Left lung (tissue), 10 donors: ENCODE measurements around the gene C14orf93. TPM values are rescaled to one million over a fixed set of nuclear protein-coding genes. Genes with fewer than 3 reads are reported as not detected.

Source experiments
- ATAC-seq: fragments of 200-7000 bp; cut with Tn5 transposase; one replicate; pipeline ENCODE4 v1.9.1; 2020; ENCODE audit warnings: moderate library complexity
- DNase-seq, 4 donors: peaks; one replicate each; pipeline ENCODE4 v3.0.0-alpha.2; 2013 to 2020
- H3K27ac ChIP-seq, 2 donors: fragments of 200-600 bp; sonication (generic) in 1 of 2; one replicate each; pipeline versions ENCODE4 v1.5.0 to v1.8.0; 2020 to 2021
- H3K27me3 ChIP-seq, 2 donors: fragments of 200-600 bp; sonication (generic) in 1 of 2; one replicate each; pipeline versions ENCODE4 v1.5.0 to v1.8.0; 2020 to 2021
- H3K36me3 ChIP-seq, 2 donors: fragments of 200-600 bp; sonication (generic) in 1 of 2; one replicate each; pipeline versions ENCODE4 v1.5.0 to v1.8.0; 2020 to 2021
- H3K4me1 ChIP-seq, 2 donors: fragments of 200-600 bp; one replicate each; pipeline ENCODE4 v1.8.0; 2021
- H3K4me3 ChIP-seq, 2 donors: fragments of 200-600 bp; sonication (generic) in 1 of 2; one replicate each; pipeline versions ENCODE4 v1.5.0 to v1.8.0; 2020 to 2021; ENCODE audit warnings: mild to moderate bottlenecking in 1 of 2
- H3K9me3 ChIP-seq, 2 donors: fragments of 200-600 bp; sonication (generic) in 1 of 2; one replicate each; pipeline versions ENCODE4 v1.5.0 to v1.8.0; 2020 to 2021
- intact Hi-C, 2 donors: fragments of 100-400 bp; cut with DNase I; formaldehyde crosslinking; loops; one replicate each; pipeline versions ENCODE4 v1.11.2 to v1.14.2; 2022
- polyA plus RNA-seq, 6 donors: library from polyadenylated mRNA; unstranded; fragments of 120-200 nt; gene quantifications; one replicate each; pipeline ENCODE4 v1.2.1, GENCODE V29; 2013; ENCODE audit not compliant: insufficient read length in 6 of 6
- total RNA-seq, 2 donors: library from RNA; stranded (reverse); fragmentation: NEBNext Ultra II Directional; extraction: Animal tissue kit (Norgen Biotek cat#: 25700); gene quantifications; one replicate each; pipeline ENCODE4 v1.2.1, GENCODE V29; 2021
- TF ChIP-seq, protein P1 (sequence below), 2 donors: fragments of 200-600 bp; sonication (generic) in 1 of 2; IDR thresholded peaks; one replicate each; pipeline versions ENCODE4 v1.5.0 to v1.8.0; 2021; ENCODE audit warnings: antibody characterized with exemption in 2 of 2
- donor health status: DM: no; HTN: yes; CAD: no.
- donor health status: DM: no; HTN: no; CAD: no.

C14orf93 gene
- total and polyA plus RNA-seq, 8 donors: 8.3 to 24.0 (median 21.3) TPM

DNA sequence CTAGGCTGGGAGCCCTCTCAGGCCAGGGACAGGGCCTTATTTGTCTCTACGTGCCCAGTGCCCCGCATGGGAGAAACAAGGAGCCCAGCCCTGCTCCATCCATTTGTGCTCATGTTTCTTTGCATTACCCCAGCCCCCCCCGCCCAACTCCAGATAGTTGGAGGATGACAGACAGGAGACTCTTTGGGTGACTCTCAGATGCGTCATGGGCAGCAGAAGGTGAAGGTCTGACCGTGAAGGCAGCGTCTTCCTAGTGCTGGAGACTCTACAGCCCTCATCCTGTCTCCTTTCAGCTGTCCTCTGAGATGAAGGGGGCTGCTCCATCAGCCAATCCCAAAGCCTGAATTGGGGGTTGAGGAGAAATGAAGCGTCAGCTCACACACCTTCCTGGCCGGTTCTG is 31.8 kb upstream of the C14orf93 start:
- no peak for ATAC-seq
- TF ChIP-seq, protein P1, sequence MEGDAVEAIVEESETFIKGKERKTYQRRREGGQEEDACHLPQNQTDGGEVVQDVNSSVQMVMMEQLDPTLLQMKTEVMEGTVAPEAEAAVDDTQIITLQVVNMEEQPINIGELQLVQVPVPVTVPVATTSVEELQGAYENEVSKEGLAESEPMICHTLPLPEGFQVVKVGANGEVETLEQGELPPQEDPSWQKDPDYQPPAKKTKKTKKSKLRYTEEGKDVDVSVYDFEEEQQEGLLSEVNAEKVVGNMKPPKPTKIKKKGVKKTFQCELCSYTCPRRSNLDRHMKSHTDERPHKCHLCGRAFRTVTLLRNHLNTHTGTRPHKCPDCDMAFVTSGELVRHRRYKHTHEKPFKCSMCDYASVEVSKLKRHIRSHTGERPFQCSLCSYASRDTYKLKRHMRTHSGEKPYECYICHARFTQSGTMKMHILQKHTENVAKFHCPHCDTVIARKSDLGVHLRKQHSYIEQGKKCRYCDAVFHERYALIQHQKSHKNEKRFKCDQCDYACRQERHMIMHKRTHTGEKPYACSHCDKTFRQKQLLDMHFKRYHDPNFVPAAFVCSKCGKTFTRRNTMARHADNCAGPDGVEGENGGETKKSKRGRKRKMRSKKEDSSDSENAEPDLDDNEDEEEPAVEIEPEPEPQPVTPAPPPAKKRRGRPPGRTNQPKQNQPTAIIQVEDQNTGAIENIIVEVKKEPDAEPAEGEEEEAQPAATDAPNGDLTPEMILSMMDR (IDR thresholded peaks at IDR 0.05): no peak

DNA sequence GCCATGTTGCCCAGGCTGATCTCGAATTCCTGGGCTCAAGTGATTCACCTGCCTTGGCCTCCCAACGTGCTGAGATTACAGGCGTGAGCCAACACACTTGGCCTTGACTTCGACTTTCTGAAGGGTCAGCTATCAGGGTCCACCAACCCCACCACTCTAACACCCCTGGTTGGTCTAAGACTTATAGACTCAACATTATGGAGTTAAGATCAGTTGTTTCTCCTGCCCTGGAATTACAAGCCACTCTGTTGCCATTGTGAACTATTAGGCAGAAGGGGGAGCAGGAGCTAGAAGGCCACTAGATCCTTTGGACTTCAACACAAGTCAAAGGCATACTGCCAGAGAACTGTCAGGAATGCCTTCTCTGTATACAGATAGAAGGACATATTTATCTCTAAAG is 30.2 kb upstream of the C14orf93 start:
- DNase-seq (no peak), ATAC-seq (no peak)
- Histone ChIP-seq H3K27me3 (no peaks in the 10 kb centered on the region), H3K4me1 (peaks cover 0 to 17% of the 10 kb centered on the region in 2 donors), H3K27ac (no peak overlapping the region), H3K36me3 (no peaks in the 10 kb centered on the region), H3K9me3 (no peaks in the 10 kb centered on the region), H3K4me3 (no peak overlapping the region)
- intact Hi-C loops: no loop called here
- TF ChIP-seq, protein P1 (IDR thresholded peaks at IDR 0.05): no peak

More for the DNA sequence above, 31.8 kb upstream of the C14orf93 start:
- no peaks in the 10 kb centered on the region for H3K36me3 ChIP-seq
- DNase-seq: no peak
- H3K27ac ChIP-seq: no peak overlapping the region
- H3K27me3 ChIP-seq: no peaks in the 10 kb centered on the region
- peaks cover 0 to 15% of the 10 kb centered on the region in 2 donors for H3K4me1 ChIP-seq
- intact Hi-C loops: no loop called here
- H3K4me3 ChIP-seq: no peak overlapping the region
- no peaks in the 10 kb centered on the region for H3K9me3 ChIP-seq

DNA sequence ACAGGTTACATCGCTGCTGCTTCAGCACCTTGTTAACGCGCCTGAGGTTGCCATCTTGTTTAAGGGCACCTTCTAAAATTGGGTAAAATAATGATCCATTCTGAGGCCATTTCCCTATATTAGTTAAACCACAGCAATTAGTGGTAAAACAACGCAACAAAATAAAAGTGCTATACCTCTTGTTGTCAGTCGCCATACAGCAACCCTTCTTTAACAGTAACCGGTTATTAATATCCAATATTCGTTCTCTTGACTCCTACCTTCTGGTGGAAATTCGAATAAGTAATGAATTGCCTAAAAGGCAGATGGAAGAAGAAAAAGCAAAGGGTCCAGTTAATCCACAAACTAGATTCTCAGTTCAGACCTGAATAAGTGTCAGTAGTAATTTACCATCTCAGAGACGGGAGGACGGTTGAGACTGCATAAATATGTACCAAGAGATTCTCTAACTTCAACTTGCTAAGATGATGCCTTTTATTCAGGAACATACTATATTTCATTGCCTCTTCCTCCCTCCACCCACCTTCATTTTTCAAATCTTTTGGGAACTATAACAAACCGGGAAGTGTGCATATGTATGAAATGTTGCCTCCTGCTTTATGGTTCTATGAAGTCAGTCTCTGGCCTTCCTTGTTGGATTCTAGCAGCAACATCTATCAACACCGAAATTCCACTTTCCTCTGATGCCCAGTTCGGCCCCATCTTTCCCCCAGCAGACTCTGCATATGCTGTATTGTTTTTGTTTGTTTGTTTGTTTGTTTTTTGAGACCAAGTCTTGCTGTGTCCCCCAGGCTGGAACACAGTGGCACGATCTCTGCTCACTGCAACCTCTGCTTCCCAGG is 25.6 kb upstream of the C14orf93 start:
- no peaks in the 10 kb centered on the region for H3K9me3 ChIP-seq
- peak overlapping the region; percentile 89 to 94 for H3K4me3 ChIP-seq
- DNase-seq (no peak), ATAC-seq (no peak)
- peak overlapping the region; percentile 93 to 96 for H3K27ac ChIP-seq
- intact Hi-C loops: no loop called here
- no peaks in the 10 kb centered on the region for H3K27me3 ChIP-seq
- TF ChIP-seq, protein P1 (IDR thresholded peaks at IDR 0.05): no peak
- peaks cover 8 to 23% of the 10 kb centered on the region in 2 donors for H3K4me1 ChIP-seq
- H3K36me3 ChIP-seq: peaks cover 0 to 30% of the 10 kb centered on the region in 2 donors

DNA sequence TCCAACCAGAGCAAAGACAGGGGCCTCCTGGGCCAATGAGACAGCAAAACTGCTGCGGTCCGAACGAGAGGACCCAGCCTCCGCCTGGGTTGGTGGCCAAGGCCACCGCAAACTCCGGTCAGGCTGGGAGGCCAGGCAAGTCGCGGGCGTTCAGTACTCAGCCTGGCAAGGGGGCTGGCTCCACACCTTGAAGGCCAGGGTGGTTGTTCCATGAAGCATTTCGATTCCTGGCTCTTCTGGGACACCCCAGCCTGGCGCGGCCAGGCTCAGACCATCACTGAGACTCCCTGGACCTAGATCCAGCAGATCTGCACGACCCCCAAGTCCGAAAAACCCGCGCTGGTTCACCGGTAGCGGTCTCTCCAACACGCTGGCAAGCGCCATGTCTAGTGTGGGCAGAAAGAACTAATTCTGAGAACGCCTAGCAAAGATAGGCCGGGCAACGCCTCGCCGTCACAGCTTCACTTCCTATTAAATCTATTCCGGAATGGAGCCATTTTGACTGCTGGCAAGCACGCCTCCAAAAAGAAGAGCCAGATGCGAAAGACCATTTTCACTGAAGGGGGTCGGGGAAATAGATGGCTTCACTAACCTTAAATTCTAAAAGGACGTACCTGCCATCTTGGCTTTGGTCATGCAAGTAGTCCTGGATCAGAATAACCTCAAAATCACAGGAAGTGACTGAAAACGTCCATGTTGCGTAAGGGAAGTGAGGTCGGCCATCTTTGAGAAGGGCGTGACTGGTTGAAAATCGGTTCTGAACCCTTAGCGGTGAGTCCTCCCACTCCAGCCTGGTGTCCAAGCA is 24.8 kb upstream of the C14orf93 start, which contains the start of gene PSMB5:
Gene PSMB5, minus strand, starts transcription at position 403 of the 805 bp plus-strand sequence. Its CDS starts 19 bp downstream, at position 384.
- peaks cover 8 to 23% of the 10 kb centered on the region in 2 donors for H3K4me1 ChIP-seq
- no peaks in the 10 kb centered on the region for H3K9me3 ChIP-seq
- H3K36me3 ChIP-seq: peaks cover 0 to 37% of the 10 kb centered on the region in 2 donors
- H3K4me3 ChIP-seq: peak within 1 kb of the TSS; percentile 89 to 94
- intact Hi-C loops: no loop called here
- ATAC-seq: peak; percentile 99
- H3K27ac ChIP-seq: peak within 1 kb of the TSS; percentile 93 to 96
- H3K27me3 ChIP-seq: no peaks in the 10 kb centered on the region
- DNase-seq: peak; percentile 90 to 96 (median 92)
- TF ChIP-seq, protein P1 (IDR thresholded peaks at IDR 0.05): peak in 1 of 2 donors; percentile 44
